Prostate gland (tissue), 2 donors: ENCODE measurements around the gene MACC1. TPM values are rescaled to one million over a fixed set of nuclear protein-coding genes. Genes with fewer than 3 reads are reported as not detected.

ENCODE experiments used
- DNase-seq: peaks from one replicate; pipeline ENCODE4 v3.0.0-alpha.2; 2019; ENCODE audit warnings: low spot score
- H3K27ac ChIP-seq, 2 donors: fragments of 200-600 bp; sonication (generic); 2 replicates each; pipeline ENCODE4 v1.5.1; 2017 to 2019
- H3K27me3 ChIP-seq: fragments of 200-600 bp; sonication (generic); replicated peaks from 2 replicates; pipeline ENCODE4 v1.5.1; 2019; ENCODE audit not compliant: insufficient read depth
- H3K36me3 ChIP-seq, 2 donors: fragments of 200-600 bp; sonication (generic); 1 replicate in 1 of 2; 2 replicates in 1 of 2; pipeline versions ENCODE4 v1.5.1 to v1.8.1; 2017 to 2019
- H3K4me1 ChIP-seq: fragments of 200-600 bp; sonication (generic); replicated peaks from 2 replicates; pipeline ENCODE4 v1.5.1; 2019
- H3K4me3 ChIP-seq, 2 donors: fragments of 200-600 bp; sonication (generic); 2 replicates each; pipeline ENCODE4 v1.5.1; 2017 to 2019
- H3K9me3 ChIP-seq: fragments of 200-600 bp; sonication (generic); 2 replicates; pipeline ENCODE4 v1.5.1; 2017
- POLR2A ChIP-seq: fragments of 450-650 bp; IDR thresholded peaks from one replicate; pipeline ENCODE4 v1.6.1; 2016; ENCODE audit warnings: antibody characterized with exemption, mild to moderate bottlenecking
- POLR2AphosphoS5 ChIP-seq: sonication (generic); formaldehyde crosslinking; IDR thresholded peaks from one replicate; pipeline ENCODE4 v1.6.1; 2017; ENCODE audit warnings: antibody characterized with exemption
- WGBS: methylation state at CpG from one replicate; pipeline ENCODE4 v1.1.5; 2018; 5-methylcytosine and 5-hydroxymethylcytosine counted together
- intact Hi-C: fragments of 100-400 bp; cut with DNase I; formaldehyde crosslinking; loops from one replicate; pipeline ENCODE4 v1.14.2; 2022
- total RNA-seq, 2 donors: library from RNA; depleted of rRNA; stranded (reverse); fragments of >200 nt; gene quantifications; one replicate each; pipeline ENCODE4 v1.1.0, GENCODE V29; 2016
- TF ChIP-seq, protein P1 (sequence below), 4 experiments: fragments of 200-600 bp in 2 of 4; fragments of 450-650 bp in 2 of 4; sonication (generic) in 2 of 4; IDR thresholded peaks; 1 replicate in 3 of 4; 2 replicates in 1 of 4; pipeline ENCODE4 v1.5.1; 2016 to 2019; ENCODE audit warnings: antibody characterized with exemption in 4 of 4, mild to moderate bottlenecking in 2 of 4, moderate library complexity in 2 of 4

The MACC1 gene
- 1 to 10 TPM; 3.0 to 3.4 TPM for total RNA-seq

GRCh38 chr7:20217193-20217948 is at the start of gene MACC1:
Gene MACC1 (minus strand): TSS chr7:20217384. CDS start chr7:20161862, 55,522 bp downstream.
- Histone ChIP-seq H3K36me3 (no peaks in the 10 kb centered on the region), H3K27me3 (no peaks in the 10 kb centered on the region), H3K4me3 (no peak within 1 kb of the TSS), H3K9me3 (no peaks in the 10 kb centered on the region), H3K27ac (peak within 1 kb of the TSS in 1 of 2 donors; percentile 27), H3K4me1 (no peaks in the 10 kb centered on the region)
- peak; percentile 66 for DNase-seq
- TF ChIP-seq POLR2A (no peak), POLR2AphosphoS5 (peak; percentile 61)
- TF ChIP-seq, protein P1, sequence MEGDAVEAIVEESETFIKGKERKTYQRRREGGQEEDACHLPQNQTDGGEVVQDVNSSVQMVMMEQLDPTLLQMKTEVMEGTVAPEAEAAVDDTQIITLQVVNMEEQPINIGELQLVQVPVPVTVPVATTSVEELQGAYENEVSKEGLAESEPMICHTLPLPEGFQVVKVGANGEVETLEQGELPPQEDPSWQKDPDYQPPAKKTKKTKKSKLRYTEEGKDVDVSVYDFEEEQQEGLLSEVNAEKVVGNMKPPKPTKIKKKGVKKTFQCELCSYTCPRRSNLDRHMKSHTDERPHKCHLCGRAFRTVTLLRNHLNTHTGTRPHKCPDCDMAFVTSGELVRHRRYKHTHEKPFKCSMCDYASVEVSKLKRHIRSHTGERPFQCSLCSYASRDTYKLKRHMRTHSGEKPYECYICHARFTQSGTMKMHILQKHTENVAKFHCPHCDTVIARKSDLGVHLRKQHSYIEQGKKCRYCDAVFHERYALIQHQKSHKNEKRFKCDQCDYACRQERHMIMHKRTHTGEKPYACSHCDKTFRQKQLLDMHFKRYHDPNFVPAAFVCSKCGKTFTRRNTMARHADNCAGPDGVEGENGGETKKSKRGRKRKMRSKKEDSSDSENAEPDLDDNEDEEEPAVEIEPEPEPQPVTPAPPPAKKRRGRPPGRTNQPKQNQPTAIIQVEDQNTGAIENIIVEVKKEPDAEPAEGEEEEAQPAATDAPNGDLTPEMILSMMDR (IDR thresholded peaks at IDR 0.05) = peak in 3 of 4 experiments; percentile 30 to 53 (median 51)
- 26% methylated on average over 6 of the region's 6 CpGs for WGBS
- intact Hi-C loops = no loop called here

DNA sequence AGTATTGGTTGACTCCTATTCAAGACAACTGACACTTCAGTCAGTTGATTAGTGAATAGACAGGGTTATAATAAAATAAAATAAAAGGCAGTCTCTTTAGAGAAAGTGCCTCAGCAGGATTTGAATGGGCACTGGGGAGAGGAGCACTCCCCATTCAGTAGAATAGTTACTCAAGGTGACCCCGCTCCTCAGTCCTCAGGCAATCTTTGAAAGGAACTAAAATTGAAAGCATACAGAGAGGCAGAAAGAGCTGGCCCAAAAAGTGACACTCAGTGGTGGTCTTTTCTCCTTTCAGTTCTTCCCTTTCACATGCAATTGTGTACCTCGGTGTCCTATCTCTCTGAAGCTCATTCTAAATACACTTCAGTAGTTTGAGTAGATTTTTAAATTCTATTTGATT is 47.4 kb upstream of the MACC1 start:
- DNase-seq = no peak
- TF ChIP-seq POLR2AphosphoS5 = no peak
- TF ChIP-seq, protein P1 (IDR thresholded peaks at IDR 0.05) = no peak
- TF ChIP-seq POLR2A = no peak
- WGBS = 63% methylated on average over 2 of the region's 2 CpGs
- H3K27me3 ChIP-seq = no peaks in the 10 kb centered on the region
- no peaks in the 10 kb centered on the region for H3K36me3 ChIP-seq
- intact Hi-C loops = no loop called here
- no peaks in the 10 kb centered on the region for H3K4me1 ChIP-seq
- no peak overlapping the region for H3K27ac ChIP-seq
- H3K9me3 ChIP-seq = no peaks in the 10 kb centered on the region
- H3K4me3 ChIP-seq = no peak overlapping the region

- no peaks in the 10 kb centered on the region for H3K4me1 ChIP-seq
- no peaks in the 10 kb centered on the region for H3K36me3 ChIP-seq
- no peak for TF ChIP-seq POLR2A
- no peak for TF ChIP-seq POLR2AphosphoS5
- TF ChIP-seq, protein P1 (IDR thresholded peaks at IDR 0.05) = no peak
- H3K27ac ChIP-seq = no peak overlapping the region
- peak; percentile 5 for DNase-seq
- H3K27me3 ChIP-seq = no peaks in the 10 kb centered on the region
- WGBS = 43% methylated on average over 1 of the region's 1 CpG
- no peaks in the 10 kb centered on the region for H3K9me3 ChIP-seq
- H3K4me3 ChIP-seq = no peak overlapping the region
- intact Hi-C loops = no loop called here
Observed at GRCh38 chr7:20260223-20260622, 43.0 kb upstream of the MACC1 start.

GRCh38 chr7:20257212-20257611 is 40.0 kb upstream of the MACC1 start:
- intact Hi-C loops = no loop called here
- Histone ChIP-seq H3K9me3 (no peaks in the 10 kb centered on the region), H3K36me3 (no peaks in the 10 kb centered on the region), H3K4me3 (no peak overlapping the region), H3K27me3 (no peaks in the 10 kb centered on the region), H3K4me1 (no peaks in the 10 kb centered on the region), H3K27ac (no peak overlapping the region)
- DNase-seq = no peak
- TF ChIP-seq POLR2AphosphoS5 (no peak), POLR2A (no peak)
- TF ChIP-seq, protein P1 (IDR thresholded peaks at IDR 0.05) = no peak

- TF ChIP-seq, protein P1 (IDR thresholded peaks at IDR 0.05) = no peak
- TF ChIP-seq POLR2A (no peak), POLR2AphosphoS5 (no peak)
- Histone ChIP-seq H3K9me3 (no peaks in the 10 kb centered on the region), H3K27ac (no peak overlapping the region), H3K27me3 (no peaks in the 10 kb centered on the region), H3K4me1 (no peaks in the 10 kb centered on the region), H3K4me3 (no peak overlapping the region), H3K36me3 (no peaks in the 10 kb centered on the region)
- intact Hi-C loops = no loop called here
- no peak for DNase-seq
- WGBS = 79% methylated on average over 1 of the region's 1 CpG
Observed at GRCh38 chr7:20249920-20250319, 32.7 kb upstream of the MACC1 start.
